OCI-LY7 (cell line): ENCODE measurements around the gene MGAT5B.

Experiments used
- CTCF ChIP-seq: fragments of 200-600 bp; sonication (generic); conservative IDR thresholded peaks from 2 replicates; pipeline ENCODE4 v1.5.1; 2014; ENCODE audit warnings: mild to moderate bottlenecking, antibody characterized with exemption, low read length, moderate library complexity, mixed read lengths
- EZH2phosphoT487 ChIP-seq: fragments of 200-600 bp; sonication (generic); IDR thresholded peaks from 2 replicates; pipeline ENCODE4 v1.6.1; 2018; ENCODE audit warnings: low read depth, borderline replicate concordance, mild to moderate bottlenecking, mixed run types, antibody characterized with exemption, low read length, moderate library complexity, mixed read lengths

DNA sequence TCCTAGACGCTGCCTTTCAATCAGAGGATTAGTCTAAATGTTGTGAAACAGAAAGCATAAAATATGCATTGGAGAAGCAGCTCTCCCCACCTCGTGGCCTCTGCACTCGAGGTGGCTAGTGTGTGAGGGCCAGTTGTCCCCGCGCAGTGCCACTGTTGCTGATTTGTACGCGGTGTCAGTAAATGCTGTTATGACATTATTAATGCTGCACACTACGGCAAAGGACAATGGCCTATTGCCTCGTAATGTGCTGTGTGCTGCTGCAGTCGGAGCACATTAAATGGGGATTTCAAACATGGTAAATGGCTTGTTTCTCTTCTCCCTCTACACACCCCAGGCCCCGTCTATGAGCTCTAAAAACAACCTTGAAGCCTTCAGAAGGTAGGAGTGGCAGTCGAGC is 5.7 kb upstream of the MGAT5B start:
- TF ChIP-seq CTCF (no peak), EZH2phosphoT487 (no peak)
